ENCODE data around the gene FHIT. TPM values are rescaled to one million over a fixed set of nuclear protein-coding genes. Genes with fewer than 3 reads are reported as not detected.
"Not testable (repeated sequence)": the region's sequence is repeated elsewhere in the genome, so short reads cannot be mapped to it uniquely, and the experiment has no call there.

FHIT gene
- total RNA-seq, 4 donors from 2014 or later = 3.2 to 10.9 (median 6.4) TPM

DNA sequence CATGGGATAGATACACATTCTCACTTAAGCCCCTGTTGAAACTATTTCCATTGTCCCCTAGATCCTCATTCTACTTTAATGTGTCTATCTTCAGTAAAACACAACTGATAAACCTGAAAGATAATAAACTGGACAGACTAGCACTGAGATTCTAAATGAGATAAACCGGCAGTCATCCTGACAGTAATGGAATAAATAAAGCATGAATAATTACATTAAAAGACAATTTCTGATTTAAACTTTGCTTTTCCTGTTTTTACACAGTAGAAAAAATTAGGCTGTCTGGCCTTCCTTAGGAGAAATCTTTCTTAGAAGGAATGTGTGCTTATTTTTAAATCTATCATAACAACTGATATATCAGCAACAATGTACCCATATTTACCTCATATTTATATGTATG is 232.4 kb downstream of the FHIT start:
- TF ChIP-seq, protein P1, sequence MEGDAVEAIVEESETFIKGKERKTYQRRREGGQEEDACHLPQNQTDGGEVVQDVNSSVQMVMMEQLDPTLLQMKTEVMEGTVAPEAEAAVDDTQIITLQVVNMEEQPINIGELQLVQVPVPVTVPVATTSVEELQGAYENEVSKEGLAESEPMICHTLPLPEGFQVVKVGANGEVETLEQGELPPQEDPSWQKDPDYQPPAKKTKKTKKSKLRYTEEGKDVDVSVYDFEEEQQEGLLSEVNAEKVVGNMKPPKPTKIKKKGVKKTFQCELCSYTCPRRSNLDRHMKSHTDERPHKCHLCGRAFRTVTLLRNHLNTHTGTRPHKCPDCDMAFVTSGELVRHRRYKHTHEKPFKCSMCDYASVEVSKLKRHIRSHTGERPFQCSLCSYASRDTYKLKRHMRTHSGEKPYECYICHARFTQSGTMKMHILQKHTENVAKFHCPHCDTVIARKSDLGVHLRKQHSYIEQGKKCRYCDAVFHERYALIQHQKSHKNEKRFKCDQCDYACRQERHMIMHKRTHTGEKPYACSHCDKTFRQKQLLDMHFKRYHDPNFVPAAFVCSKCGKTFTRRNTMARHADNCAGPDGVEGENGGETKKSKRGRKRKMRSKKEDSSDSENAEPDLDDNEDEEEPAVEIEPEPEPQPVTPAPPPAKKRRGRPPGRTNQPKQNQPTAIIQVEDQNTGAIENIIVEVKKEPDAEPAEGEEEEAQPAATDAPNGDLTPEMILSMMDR (IDR thresholded peaks at IDR 0.05) = no peak
- ATAC-seq (ENCODE audit: low FRiP score) (no peak), DNase-seq (ENCODE audit: low spot score) (no peak)

DNA sequence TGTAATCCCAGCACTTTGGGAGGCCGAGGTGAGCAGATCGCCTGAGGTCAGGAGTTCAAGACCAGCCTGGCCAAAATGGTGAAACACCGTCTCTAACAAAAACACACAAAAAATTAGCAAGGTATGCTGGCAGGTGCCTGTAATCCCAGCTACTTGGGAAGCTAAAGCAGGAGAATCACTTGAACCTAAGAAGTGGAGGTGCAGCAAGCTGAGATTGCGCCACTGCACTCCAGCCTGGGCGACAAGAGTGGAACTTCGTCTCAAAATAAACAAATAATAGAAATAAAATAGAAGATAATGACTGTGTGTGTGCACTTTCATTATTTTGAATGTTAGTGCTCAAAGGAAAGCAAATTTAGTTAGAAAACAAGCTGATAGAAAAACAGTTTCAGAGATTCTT is 234.2 kb downstream of the FHIT start:
- not testable (repeated sequence) for ATAC-seq (ENCODE audit: low FRiP score); DNase-seq (ENCODE audit: low spot score)

DNA sequence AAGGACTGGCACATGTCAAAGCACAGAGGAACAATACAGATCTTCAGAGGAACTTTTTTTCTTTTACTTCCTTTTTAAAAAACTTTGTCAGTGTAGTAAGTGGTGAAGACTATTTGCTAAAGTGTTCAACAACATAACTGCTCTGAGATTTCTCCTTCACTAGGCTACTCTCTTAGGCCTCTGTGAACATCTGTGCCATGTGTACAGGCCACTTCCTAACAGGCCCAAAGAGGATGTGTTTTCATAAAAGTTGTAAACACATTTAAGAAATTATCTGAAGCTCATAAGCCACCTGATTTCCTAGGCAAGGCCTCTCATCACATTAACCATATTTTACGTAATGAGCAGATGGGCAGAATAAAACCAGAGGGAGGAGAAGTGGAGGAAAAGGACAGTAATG is 235.4 kb downstream of the FHIT start:
- TF ChIP-seq, protein P1 (IDR thresholded peaks at IDR 0.05) = no peak
- DNase-seq (ENCODE audit: low spot score) (no peak), ATAC-seq (ENCODE audit: low FRiP score) (no peak)

DNA sequence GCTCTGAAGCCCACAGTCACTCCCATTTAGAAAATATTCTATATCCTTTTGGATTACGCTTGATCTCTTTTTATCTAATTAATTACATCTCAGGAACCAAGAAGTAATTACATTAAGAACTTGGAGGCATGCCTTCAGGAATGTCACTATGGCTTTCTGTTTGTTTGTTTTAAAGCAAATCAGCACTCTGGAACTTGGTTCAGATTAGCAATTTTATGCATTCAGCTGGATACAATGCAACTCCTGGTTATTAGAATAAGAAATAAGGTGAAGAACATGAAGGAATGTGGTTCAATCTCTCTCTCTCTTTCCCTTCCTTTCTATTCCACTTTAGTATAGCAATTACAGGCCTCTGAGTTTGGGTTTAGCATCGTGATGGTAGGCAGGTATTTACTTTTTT is 235.8 kb downstream of the FHIT start:
- no peak for ATAC-seq (ENCODE audit: low FRiP score)
- no peak for DNase-seq (ENCODE audit: low spot score)
- TF ChIP-seq, protein P1 (IDR thresholded peaks at IDR 0.05) = no peak

DNA sequence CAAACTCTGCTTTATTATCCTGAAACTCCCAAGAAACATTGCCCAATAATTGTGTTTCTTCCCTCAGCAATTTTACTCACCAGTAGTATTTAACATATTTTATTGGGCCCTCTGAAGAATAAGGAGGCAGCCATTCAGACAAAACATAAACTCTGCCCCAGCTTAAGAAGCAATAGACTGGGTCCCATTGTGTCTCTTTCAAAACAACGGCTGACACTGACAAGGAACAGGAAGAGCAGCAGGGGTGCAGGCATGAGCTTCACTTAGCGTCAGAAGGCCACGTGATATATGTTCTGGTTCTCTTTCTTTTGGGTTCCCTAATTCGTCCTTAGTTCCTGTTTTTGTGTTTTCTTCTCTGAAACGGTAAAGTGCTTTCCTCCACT is 242.3 kb downstream of the FHIT start:
- ATAC-seq (ENCODE audit: low FRiP score) (no peak), DNase-seq (ENCODE audit: low spot score) (no peak)
- TF ChIP-seq, protein P1 (IDR thresholded peaks at IDR 0.05) = no peak

DNA sequence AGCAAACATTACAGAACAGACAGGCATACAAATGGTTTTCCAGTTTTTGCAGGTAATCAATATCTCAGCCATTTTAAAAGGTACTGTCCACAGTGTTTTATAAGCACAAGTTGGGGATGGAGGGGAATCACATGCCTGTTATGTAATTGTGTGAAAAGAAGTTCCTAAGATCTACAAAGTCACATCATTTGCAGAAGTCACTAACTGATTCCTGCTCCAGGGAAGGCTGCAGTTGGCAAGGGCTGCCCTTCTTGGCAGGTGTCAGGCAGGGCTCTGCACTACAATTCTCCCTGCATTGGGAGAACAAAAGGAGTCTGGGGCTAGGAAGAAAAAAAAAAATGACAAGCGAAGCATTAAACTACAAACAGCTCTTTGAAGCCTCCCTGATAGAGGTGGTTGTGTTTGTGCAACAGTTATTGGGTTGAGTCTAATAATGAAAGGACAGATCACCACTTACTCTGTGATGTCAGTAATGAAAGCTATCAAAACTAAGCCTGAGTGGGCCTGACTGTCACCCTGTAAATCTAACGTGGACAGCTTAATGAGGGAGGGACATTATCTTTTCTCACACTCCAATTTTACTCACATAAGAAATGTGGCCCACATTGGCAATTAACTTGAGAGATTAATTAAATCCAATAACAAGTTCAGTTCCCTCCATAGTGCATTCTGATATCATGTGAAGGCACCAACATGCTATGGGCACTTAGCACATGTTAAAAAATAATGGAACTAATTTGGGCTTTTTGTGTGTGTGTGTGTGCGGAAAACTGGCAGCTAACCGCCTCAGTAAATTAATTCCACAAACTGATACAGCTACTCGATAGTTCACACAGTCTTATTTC is 242.9 kb downstream of the FHIT start:
- TF ChIP-seq, protein P1 (IDR thresholded peaks at IDR 0.05) = no peak
- DNase-seq (ENCODE audit: low spot score) (no peak), ATAC-seq (ENCODE audit: low FRiP score) (no peak)

DNA sequence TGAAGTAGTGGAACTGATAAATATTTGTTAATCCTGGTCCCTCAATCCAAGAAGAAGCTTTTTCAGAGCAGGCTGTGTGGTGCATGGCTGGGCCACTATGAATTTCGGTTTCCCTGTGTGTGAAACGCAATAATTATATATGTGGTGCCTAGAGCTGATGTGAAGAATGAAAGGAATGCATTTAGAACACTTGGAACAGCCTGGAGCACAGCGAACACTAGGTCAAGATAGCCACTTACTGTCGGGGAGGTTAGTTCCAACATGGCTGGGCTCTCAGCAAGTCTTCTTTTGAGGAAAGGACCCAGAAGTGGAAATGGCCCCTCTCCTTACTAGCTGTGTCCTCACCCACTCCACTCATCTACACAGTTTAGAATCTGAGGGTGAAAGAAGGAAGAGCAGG is 245.7 kb downstream of the FHIT start:
- TF ChIP-seq, protein P1 (IDR thresholded peaks at IDR 0.05) = no peak
- ATAC-seq (ENCODE audit: low FRiP score) = no peak
- DNase-seq (ENCODE audit: low spot score) = no peak

Data from omental fat pad (tissue), 4 donors.